Right atrium auricular region (tissue), 2 donors: Measurements from ENCODE around the gene RUNX2. TPM values are rescaled to one million over a fixed set of nuclear protein-coding genes. Genes with fewer than 3 reads are reported as not detected.

Experiments
- DNase-seq: peaks from one replicate; pipeline ENCODE4 v3.0.0-alpha.2; 2019; ENCODE audit warnings: low spot score
- H3K27ac ChIP-seq, 2 donors: fragments of 200-600 bp; sonication (generic); 1 replicate in 1 of 2; 2 replicates in 1 of 2; pipeline ENCODE4 v1.5.1; 2016 to 2019
- H3K27me3 ChIP-seq, 2 donors: fragments of 200-600 bp; sonication (generic); one replicate each; pipeline versions ENCODE4 v1.5.1 to v1.6.0; 2017 to 2019
- H3K36me3 ChIP-seq: fragments of 200-600 bp; sonication (generic); one replicate; pipeline ENCODE4 v1.5.1; 2016
- H3K4me1 ChIP-seq, 2 donors: fragments of 200-600 bp; sonication (generic); one replicate each; pipeline versions ENCODE4 v1.5.1 to v1.6.0; 2017 to 2019
- H3K4me3 ChIP-seq, 2 donors: fragments of 200-600 bp; sonication (generic); 1 replicate in 1 of 2; 2 replicates in 1 of 2; pipeline ENCODE4 v1.5.1; 2017 to 2019; ENCODE audit warnings: mild to moderate bottlenecking in 1 of 2, moderate library complexity in 1 of 2
- H3K9me3 ChIP-seq, 2 donors: fragments of 200-600 bp; sonication (generic); one replicate each; pipeline ENCODE4 v1.5.1; 2019
- CTCF ChIP-seq, 2 donors: fragments of 200-600 bp; sonication (generic); IDR thresholded peaks; one replicate each; pipeline ENCODE4 v1.5.1; 2019; ENCODE audit warnings: antibody characterized with exemption in 2 of 2
- total RNA-seq, 2 donors: library from RNA; depleted of rRNA; stranded (reverse); fragments of >200 nt; gene quantifications; one replicate each; pipeline ENCODE4 v1.1.0, GENCODE V29; 2016

Gene RUNX2
- total RNA-seq, 2 donors from 2014 or later, result 0.55 to 0.85 TPM

GRCh38 chr6:45416700-45417099 lies 88.6 kb downstream of the RUNX2 start:
- no peak for TF ChIP-seq CTCF (IDR thresholded peaks at IDR 0.05)
- Histone ChIP-seq H3K9me3 (no peaks in the 10 kb centered on the region), H3K27me3 (peaks cover 21% of the 10 kb centered on the region in 2 donors), H3K4me1 (peaks cover 0 to 25% of the 10 kb centered on the region in 2 donors), H3K4me3 (no peak overlapping the region), H3K27ac (no peak overlapping the region), H3K36me3 (no peaks in the 10 kb centered on the region)
- DNase-seq, result no peak

- no peaks in the 10 kb centered on the region for H3K9me3 ChIP-seq
- peaks cover 21% of the 10 kb centered on the region in 2 donors for H3K27me3 ChIP-seq
- H3K36me3 ChIP-seq, result no peaks in the 10 kb centered on the region
- DNase-seq, result no peak
- TF ChIP-seq CTCF (IDR thresholded peaks at IDR 0.05), result no peak
- no peak overlapping the region for H3K4me3 ChIP-seq
- H3K4me1 ChIP-seq, result peaks cover 0 to 30% of the 10 kb centered on the region in 2 donors
- no peak overlapping the region for H3K27ac ChIP-seq
These were observed 89.3 kb downstream of the RUNX2 start for GRCh38 chr6:45417436-45417835.

GRCh38 chr6:45419571-45420082 lies 91.5 kb downstream of the RUNX2 start:
- Histone ChIP-seq H3K4me1 (peaks cover 0 to 47% of the 10 kb centered on the region in 2 donors), H3K9me3 (no peaks in the 10 kb centered on the region), H3K27me3 (peaks cover 21 to 27% of the 10 kb centered on the region in 2 donors), H3K36me3 (no peaks in the 10 kb centered on the region), H3K4me3 (peak overlapping the region; percentile 18 to 36), H3K27ac (no peak overlapping the region)
- no peak for DNase-seq
- TF ChIP-seq CTCF (IDR thresholded peaks at IDR 0.05), result peak in 1 of 2 donors; percentile 45

- no peaks in the 10 kb centered on the region for H3K36me3 ChIP-seq
- H3K4me1 ChIP-seq, result peaks cover 0 to 47% of the 10 kb centered on the region in 2 donors
- DNase-seq, result no peak
- H3K4me3 ChIP-seq, result peak overlapping the region; percentile 18 to 36
- no peak for TF ChIP-seq CTCF (IDR thresholded peaks at IDR 0.05)
- H3K27ac ChIP-seq, result no peak overlapping the region
- H3K27me3 ChIP-seq, result peaks cover 21 to 27% of the 10 kb centered on the region in 2 donors
- H3K9me3 ChIP-seq, result no peaks in the 10 kb centered on the region
These were observed 92.2 kb downstream of the RUNX2 start for GRCh38 chr6:45420083-45420908.

GRCh38 chr6:45420909-45421708 lies 93.0 kb downstream of the RUNX2 start:
- no peak for DNase-seq
- Histone ChIP-seq H3K36me3 (no peaks in the 10 kb centered on the region), H3K9me3 (no peaks in the 10 kb centered on the region), H3K27ac (no peak overlapping the region), H3K4me1 (peaks cover 0 to 47% of the 10 kb centered on the region in 2 donors), H3K27me3 (peaks cover 21 to 27% of the 10 kb centered on the region in 2 donors), H3K4me3 (peak overlapping the region; percentile 41 to 63)
- TF ChIP-seq CTCF (IDR thresholded peaks at IDR 0.05), result no peak
